HL-60/S4 treated with retinoic acid at 250 ng/mL for 4 days and 3 days (cell line): ENCODE results near the gene PDPR.
"Not testable (repeated sequence)": the region's sequence is repeated elsewhere in the genome, so short reads cannot be mapped to it uniquely, and the experiment has no call there.

Experiments used
- in situ Hi-C: fragments of 300-500 bp; cut with MboI; formaldehyde crosslinking; loops from 2 replicates; pipeline ENCODE4 v1.7.0; 2022; ENCODE audit warnings: low sequenced_read_pairs

Gene PDPR

DNA sequence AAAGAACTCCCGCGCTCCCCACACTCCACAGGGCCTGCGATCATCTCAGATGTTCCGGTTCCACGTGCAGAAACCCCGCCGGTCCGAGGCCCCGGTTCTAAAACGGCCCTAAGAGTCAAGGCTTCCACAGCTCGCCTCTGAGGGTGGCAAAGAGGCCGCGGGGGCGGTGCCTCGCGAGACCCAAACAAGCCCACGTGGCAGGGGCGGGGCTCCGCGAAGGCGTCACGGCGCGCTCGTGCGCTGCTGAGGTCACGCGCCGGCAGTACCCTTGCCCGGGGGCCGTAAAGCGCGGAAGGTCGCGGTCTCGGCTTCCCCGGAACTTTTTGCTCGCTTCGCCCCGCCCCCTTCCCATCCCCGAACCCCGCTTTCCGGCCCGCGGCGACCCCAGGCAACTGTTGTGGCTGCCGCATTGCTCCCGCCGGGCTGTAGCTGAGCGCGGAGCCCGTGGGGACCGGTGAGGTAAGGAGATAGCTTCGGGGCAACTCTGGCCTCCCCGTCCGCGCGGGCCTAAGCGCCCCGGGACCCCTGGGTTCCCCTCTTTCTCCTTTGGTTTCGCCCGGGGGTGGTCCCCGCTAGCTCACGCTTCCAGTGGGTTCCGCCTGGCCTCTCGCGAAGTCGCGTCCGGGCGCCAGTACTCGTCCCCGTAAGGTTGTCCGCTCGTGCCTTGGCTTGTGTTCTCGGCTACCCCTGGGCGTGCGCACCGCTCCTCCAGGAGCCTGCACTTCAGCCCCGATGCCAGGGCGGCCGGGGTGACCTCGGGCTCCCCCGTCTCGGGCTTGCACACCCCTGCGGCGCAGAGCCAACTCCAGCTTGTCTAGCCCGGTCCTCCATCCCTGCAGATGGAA, at the start of gene PDPR:
Gene PDPR (plus strand): TSS at position 351 of the 845 bp plus-strand sequence. CDS start 6,161 bp downstream, outside the sequence.
- in situ Hi-C loops, result not testable (repeated sequence)

DNA sequence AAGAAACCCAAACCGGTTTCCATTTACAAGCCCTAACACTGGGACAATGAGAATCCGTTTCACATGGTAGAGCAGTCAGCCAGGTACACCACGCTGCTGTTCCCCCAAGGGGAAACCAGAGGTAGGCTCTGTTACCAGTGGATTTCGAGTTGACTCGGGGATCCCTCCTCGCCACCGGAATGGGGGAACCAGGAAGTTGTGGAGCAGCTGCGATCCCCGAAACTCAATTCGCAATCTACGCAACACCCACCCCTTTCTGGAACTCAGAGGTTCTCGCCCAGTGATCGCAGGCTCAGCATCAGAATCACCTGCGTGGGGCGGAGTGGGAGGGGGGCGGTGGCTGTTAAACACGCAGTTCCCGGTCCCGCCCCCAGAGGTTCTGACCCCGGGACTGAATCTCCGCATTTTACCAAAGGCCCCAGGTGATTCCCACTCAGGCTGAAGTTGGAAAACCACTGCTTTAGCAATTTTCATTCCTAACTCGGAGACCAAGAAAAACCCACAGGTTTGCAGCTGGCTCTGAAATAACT, 49.2 kb upstream of the PDPR start:
- in situ Hi-C loops, result not testable (repeated sequence)

DNA sequence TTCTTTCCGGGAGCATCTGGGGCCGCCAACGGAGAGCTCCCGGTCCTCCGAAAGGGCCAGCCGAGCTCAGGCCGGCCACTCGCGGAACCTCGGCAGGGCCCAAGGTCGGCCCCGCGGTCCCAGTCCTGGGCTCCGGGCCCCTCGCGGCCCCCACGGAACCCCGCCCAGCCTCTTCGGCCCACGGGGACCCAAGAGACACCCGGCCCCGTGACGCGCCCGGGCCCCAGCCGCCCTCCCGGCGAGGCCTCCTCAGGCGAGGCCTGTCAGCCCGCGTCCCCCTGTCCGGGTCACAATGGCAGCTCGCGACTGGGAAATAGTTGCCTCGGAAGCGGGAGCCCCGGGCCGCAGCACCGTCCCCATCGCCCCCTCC, 48.8 kb upstream of the PDPR start:
- in situ Hi-C loops, result not testable (repeated sequence)

- in situ Hi-C loops, result not testable (repeated sequence)
These were observed 48.1 kb upstream of the PDPR start for GRCh38 chr16:70065746-70066658.

DNA sequence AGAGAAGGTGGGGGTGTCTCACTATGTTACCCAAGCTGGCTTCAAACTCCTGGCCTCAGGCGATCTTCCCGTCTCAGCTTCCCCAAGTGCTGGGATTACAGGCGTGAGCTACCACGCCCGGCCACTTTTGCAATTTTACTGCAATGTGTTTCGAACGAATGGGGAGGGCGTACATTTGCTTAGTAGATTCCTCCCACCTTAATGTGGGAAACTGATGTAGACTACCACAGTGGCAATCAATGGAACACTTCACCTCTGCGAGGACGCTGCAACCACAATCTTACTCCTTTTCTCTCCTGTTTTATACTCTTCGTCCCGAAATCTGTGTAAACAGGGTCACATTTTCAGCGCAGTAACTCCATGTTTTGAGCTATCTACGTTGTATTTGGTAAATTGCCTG, 47.4 kb upstream of the PDPR start:
- in situ Hi-C loops, result not testable (repeated sequence)

DNA sequence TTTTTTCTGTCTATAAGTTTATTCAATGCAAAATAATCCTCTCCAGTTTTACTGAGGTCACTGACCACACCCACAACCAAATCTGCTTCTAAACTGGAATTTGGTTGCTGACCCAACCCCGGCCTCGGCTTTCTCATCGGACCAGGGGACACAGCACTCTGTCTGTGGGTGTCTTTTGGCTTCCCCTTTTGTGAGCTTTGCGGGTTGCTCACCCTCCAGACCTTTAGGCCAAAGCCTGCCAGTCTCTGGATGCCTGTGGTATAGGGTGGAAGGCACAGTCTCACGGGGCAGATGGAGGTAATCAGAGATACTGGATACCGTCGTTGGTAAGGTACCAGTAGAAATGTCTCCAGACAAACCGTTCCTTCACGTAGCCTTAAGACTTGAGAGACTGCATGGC, 35.1 kb upstream of the PDPR start:
- in situ Hi-C loops, result not testable (repeated sequence)

DNA sequence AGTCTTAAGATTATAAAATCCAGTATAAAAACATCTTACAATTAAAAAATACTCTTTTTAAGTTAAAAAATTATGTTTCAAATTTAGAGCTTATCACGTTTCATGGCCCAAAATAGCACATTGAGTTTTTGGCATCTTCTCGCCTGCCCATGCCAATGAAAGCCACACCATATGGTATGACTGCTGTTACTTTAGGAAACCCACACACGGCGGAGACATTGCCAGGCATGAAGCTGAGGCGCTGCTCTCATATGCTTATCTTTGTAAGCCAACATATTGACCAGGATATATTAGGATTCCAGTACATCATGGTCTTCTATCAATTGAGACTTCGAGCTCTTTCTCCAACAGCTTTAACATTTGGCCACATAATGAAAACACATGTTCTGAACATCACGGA, 32.9 kb upstream of the PDPR start:
- in situ Hi-C loops, result not testable (repeated sequence)

GRCh38 chr16:70083931-70084330, 30.2 kb upstream of the PDPR start:
- in situ Hi-C loops, result not testable (repeated sequence)

GRCh38 chr16:70088160-70088559, 26.0 kb upstream of the PDPR start:
- in situ Hi-C loops, result not testable (repeated sequence)

- in situ Hi-C loops, result not testable (repeated sequence)
These were observed 25.3 kb upstream of the PDPR start for GRCh38 chr16:70088877-70089276.

- in situ Hi-C loops, result not testable (repeated sequence)
These were observed 24.8 kb upstream of the PDPR start for GRCh38 chr16:70089289-70089688.

DNA sequence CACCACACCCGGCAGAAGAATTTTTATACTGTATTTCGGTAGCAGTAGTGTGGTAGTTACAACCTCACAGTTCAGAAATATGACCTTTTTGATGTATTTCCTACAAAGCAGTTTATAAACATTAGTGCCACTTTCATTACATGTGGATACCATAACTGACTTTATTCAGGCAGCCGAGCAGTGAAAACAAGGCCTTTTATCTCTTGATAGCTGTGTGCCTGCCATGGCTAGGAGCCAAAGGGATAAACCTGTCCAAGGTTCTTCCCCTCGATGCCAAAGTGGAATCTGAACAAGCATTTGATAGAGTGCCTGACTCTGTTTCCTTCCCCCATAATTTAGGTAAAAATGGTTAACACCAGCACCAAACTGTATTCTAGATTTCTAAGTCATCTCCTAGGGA, 23.0 kb upstream of the PDPR start:
- in situ Hi-C loops, result not testable (repeated sequence)

DNA sequence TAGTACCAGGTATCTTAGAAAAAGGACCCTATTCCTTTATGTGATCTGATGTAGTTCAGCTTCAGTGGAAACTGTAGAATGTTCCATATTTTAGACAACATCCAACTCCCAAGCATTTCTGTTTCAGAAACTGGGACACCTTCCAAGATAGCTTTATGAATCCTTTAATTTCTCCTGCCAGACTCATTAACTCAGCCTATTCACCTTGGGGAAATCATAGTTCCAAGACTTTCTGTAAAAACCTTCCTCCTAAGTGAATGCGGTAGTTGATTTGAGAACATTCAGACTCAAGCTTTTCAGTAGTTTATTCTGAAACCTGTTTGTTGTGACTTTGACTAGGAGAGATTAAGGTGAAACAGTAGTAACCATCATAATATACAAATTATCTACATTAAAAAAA, 20.0 kb upstream of the PDPR start:
- in situ Hi-C loops, result not testable (repeated sequence)

DNA sequence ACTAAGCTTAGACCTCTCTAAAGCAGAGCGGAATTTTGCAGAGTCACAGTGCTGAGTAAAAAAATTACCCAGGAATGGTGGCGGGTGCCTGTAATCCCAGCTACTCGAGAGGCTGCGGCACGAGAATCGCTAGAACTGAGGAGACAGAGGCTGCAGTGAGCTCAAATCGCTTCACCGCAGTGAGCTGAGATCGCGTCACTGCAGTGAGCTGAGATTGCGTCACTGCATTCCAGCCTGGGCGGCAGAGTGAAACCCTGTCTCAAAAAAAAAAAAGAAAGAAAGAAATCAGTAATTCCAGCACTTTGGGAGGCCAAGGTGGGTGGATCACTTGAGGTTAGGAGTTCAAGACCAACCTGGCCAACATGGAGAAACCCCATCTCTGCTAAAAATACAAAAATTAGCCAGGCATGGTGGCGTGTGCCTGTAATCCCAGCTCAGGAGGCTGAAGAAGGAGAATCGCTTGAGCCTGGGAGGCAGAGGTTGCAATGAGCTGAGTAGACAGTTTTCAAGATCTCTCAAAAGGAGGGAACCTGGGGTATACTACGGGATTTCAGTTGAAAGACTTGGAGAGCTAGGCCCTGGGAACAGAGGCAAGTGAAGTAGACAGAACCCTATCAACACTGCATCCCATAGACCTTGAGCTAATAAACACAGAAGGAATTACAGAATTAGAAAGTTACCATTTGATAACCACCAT, 4.4 kb upstream of the PDPR start:
- in situ Hi-C loops, result not testable (repeated sequence)

- in situ Hi-C loops, result not testable (repeated sequence)
These were observed 2.0 kb upstream of the PDPR start for GRCh38 chr16:70112162-70112561.

GRCh38 chr16:70113599-70113981, 542 bp upstream of the PDPR start:
- in situ Hi-C loops, result not testable (repeated sequence)

GRCh38 chr16:70118354-70118753, 4.2 kb downstream of the PDPR start:
- in situ Hi-C loops, result not testable (repeated sequence)

DNA sequence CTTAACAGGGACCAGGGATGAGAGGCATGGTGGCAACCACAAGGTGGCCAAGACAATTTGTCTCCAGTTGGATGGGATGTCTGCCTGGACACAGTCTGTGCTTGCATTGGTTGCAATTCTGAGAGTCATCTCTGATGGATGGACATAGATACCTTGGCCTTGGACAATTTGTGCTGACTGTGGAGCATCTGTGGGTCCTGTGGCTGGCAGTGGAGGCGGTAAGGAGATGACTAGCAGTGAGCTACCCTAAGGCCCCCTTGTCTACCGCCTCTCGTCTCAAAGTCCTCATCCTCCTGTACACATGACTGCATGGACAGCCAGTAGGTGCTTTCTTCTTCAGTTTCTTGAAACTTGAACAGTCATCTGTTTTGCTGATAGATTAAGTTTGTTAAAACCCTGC, 4.6 kb downstream of the PDPR start:
- in situ Hi-C loops, result not testable (repeated sequence)

DNA sequence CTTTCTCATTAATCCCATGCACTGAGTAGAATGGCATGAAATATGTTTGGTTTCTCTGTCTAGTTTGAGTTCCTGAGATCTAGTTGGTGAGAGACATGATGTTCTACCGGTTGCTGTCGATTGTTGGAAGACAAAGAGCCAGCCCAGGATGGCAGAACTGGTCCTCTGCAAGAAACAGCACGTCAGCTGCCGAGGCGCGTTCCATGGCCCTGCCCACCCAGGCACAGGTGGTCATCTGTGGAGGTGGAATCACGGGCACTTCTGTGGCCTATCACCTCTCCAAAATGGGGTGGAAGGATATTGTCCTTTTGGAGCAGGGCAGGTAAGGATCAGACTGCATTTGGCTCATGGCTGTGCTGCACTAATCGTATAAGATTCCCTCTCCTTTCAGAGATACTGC, 6.3 kb downstream of the PDPR start:
- in situ Hi-C loops, result not testable (repeated sequence)

- in situ Hi-C loops, result not testable (repeated sequence)
These were observed 9.7 kb downstream of the PDPR start for GRCh38 chr16:70123822-70124221.

DNA sequence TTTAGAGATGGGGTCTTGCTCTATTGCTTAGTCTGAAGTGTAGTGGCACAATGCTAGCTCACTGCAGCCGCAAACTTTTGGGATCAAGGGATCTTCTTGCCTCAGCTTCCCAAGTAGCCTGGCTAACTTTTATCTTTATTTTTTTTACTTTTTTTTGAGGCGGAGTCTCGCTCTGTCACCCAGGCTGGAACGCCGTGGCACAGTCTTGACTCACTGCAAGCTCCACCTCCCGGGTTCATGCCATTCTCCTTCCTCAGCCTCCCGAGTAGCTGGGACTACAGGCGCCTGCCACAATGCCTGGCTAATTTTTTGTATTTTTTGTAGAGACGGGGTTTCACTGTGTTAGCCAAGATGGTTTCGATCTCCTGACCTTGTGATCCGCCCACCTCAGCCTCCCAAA, 12.1 kb downstream of the PDPR start:
- in situ Hi-C loops, result not testable (repeated sequence)
